Measurements from ENCODE around the gene TBC1D22A. TPM values are rescaled to one million over a fixed set of nuclear protein-coding genes. Genes with fewer than 3 reads are reported as not detected.

Gene TBC1D22A
- total RNA-seq, 1 donor from 2014 or later: 87.8 TPM

- Histone ChIP-seq H3K27ac (peak overlapping the region in 1 of 2 donors; percentile 42), H3K9me3 (no peaks in the 10 kb centered on the region), H3K27me3 (no peaks in the 10 kb centered on the region), H3K36me3 (peaks cover 0 to 15% of the 10 kb centered on the region in 2 donors), H3K4me3 (no peak overlapping the region), H3K4me1 (no peaks in the 10 kb centered on the region)
- DNase-seq (ENCODE audit: low spot score in 2 of 2): peak; percentile 35 to 76
- no peak for TF ChIP-seq CTCF (IDR thresholded peaks at IDR 0.05)
- intact Hi-C loops (cut with DNase I): no loop called here
Measured at GRCh38 chr22:46854125-46854870, 91.8 kb downstream of the TBC1D22A start.

DNA sequence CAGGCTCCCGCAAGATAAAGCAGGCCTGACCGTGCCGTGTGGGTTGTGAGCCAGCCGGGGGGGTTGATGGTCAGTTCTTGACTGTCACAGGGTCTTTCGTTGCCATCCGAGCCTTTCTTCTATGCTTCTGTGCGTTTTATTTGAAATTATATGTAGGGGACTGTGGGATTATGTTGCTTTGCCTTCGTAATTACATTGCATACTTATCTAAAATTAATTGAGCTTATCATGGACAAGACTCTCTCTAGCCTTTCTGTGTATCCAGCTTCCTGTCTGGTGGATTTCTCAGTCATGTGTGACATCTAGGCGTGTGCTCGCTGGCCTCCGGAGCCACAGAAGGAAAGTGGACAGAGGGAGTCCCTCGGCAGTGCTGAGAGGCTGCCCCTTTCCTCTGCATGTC lies 93.2 kb downstream of the TBC1D22A start:
- intact Hi-C loops (cut with DNase I): no loop called here
- no peak for DNase-seq (ENCODE audit: low spot score in 2 of 2)
- Histone ChIP-seq H3K4me3 (no peak overlapping the region), H3K36me3 (peaks cover 0 to 12% of the 10 kb centered on the region in 2 donors), H3K9me3 (no peaks in the 10 kb centered on the region), H3K27ac (no peak overlapping the region), H3K27me3 (no peaks in the 10 kb centered on the region), H3K4me1 (no peaks in the 10 kb centered on the region)
- TF ChIP-seq CTCF (IDR thresholded peaks at IDR 0.05): no peak

GRCh38 chr22:46856661-46857060 lies 94.2 kb downstream of the TBC1D22A start:
- intact Hi-C loops (cut with DNase I): no loop called here
- H3K9me3 ChIP-seq: no peaks in the 10 kb centered on the region
- H3K36me3 ChIP-seq: peaks cover 0 to 5% of the 10 kb centered on the region in 2 donors
- H3K27ac ChIP-seq: no peak overlapping the region
- no peak for DNase-seq (ENCODE audit: low spot score in 2 of 2)
- no peaks in the 10 kb centered on the region for H3K27me3 ChIP-seq
- no peaks in the 10 kb centered on the region for H3K4me1 ChIP-seq
- no peak for TF ChIP-seq CTCF (IDR thresholded peaks at IDR 0.05)
- H3K4me3 ChIP-seq: no peak overlapping the region

DNA sequence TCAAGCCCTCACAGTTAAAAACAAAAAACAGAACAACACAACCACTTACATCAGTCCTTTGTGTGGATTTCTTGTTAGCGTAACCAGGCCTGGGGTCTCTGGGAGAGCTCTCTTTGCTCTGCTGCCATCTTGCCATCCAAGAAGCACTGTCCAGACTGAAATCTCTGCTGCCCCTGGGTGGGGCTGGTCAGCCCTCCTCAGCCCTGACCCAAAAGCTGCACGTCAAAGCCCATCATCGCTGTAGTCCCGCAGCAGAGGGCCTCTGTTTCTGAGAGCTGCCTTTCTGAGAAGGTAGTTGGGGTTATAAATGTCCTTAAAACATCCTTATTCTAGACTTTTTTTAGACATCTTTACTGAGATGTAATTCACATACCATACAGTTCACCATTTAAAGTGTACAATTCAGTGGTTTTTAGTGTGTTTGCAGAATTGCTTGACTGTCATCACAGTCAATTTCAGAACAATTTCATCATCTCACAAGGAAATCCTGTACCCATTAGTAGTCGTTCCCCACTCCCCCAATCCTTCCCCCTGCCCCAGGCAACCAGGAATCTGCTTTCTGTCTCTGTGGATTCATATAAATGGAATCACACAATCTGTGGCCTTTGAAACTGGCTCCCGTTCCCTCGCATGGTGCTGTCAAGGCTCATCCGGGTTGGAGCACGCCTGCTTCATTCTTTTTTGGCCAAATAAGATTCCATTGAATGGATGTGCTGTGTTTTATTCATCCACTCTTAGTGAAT lies 94.9 kb downstream of the TBC1D22A start:
- no peak overlapping the region for H3K27ac ChIP-seq
- no peaks in the 10 kb centered on the region for H3K27me3 ChIP-seq
- no peaks in the 10 kb centered on the region for H3K4me1 ChIP-seq
- H3K4me3 ChIP-seq: no peak overlapping the region
- H3K36me3 ChIP-seq: peaks cover 0 to 5% of the 10 kb centered on the region in 2 donors
- TF ChIP-seq CTCF (IDR thresholded peaks at IDR 0.05): no peak
- DNase-seq (ENCODE audit: low spot score in 2 of 2): no peak
- no peaks in the 10 kb centered on the region for H3K9me3 ChIP-seq
- intact Hi-C loops (cut with DNase I): no loop called here

DNA sequence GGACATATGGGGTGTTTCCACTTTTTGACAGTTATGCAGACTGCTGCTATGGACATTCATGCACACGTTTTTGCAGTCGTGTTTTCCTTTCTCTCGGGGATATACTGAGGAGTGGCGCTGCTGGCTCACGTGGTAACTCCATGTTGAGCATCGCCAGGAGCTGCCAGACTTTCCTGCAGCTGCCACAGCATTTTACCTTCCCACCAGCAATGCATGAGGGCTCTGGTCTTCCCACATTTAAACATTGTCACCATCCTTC lies 95.4 kb downstream of the TBC1D22A start:
- intact Hi-C loops (cut with DNase I): no loop called here

More for the DNA sequence above, 95.4 kb downstream of the TBC1D22A start:
- Histone ChIP-seq H3K9me3 (no peaks in the 10 kb centered on the region), H3K4me3 (no peak overlapping the region), H3K27me3 (no peaks in the 10 kb centered on the region), H3K36me3 (peaks cover 0 to under 1% of the 10 kb centered on the region in 2 donors), H3K27ac (no peak overlapping the region), H3K4me1 (no peaks in the 10 kb centered on the region)
- TF ChIP-seq CTCF (IDR thresholded peaks at IDR 0.05): no peak
- no peak for DNase-seq (ENCODE audit: low spot score in 2 of 2)

All from ascending aorta (tissue), 2 donors.